Measurements from ENCODE around the gene PLA2G6. TPM values are rescaled to one million over a fixed set of nuclear protein-coding genes. Genes with fewer than 3 reads are reported as not detected.
"Not testable (repeated sequence)": the region's sequence is repeated elsewhere in the genome, so short reads cannot be mapped to it uniquely, and the experiment has no call there.

Gene PLA2G6
- total RNA-seq, 1 donor from 2014 or later = 22.5 TPM

- no peaks in the 10 kb centered on the region for H3K9me3 Mint-ChIP-seq (ENCODE audit: unreplicated experiment)
- peaks cover 10% of the 10 kb centered on the region for H3K27me3 Mint-ChIP-seq (ENCODE audit: unreplicated experiment)
- H3K36me3 Mint-ChIP-seq (ENCODE audit: low read depth, unreplicated experiment) = peaks cover 13% of the 10 kb centered on the region
- no peak overlapping the region for H3K27ac Mint-ChIP-seq (ENCODE audit: unreplicated experiment)
- TF ChIP-seq CTCF (IDR thresholded peaks at IDR 0.05; ENCODE audit: unreplicated experiment) = no peak
- H3K4me1 Mint-ChIP-seq (ENCODE audit: unreplicated experiment) = peaks cover 9% of the 10 kb centered on the region
- DNase-seq (ENCODE audit: low spot score) = no peak
- no peak overlapping the region for H3K4me3 Mint-ChIP-seq (ENCODE audit: unreplicated experiment)
Measured at GRCh38 chr22:38162881-38163843, 18.5 kb downstream of the PLA2G6 start.

- Mint-ChIP-seq H3K27ac (ENCODE audit: unreplicated experiment) (no peak overlapping the region), H3K36me3 (ENCODE audit: low read depth, unreplicated experiment) (no peaks in the 10 kb centered on the region), H3K27me3 (ENCODE audit: unreplicated experiment) (peaks cover 2% of the 10 kb centered on the region), H3K9me3 (ENCODE audit: unreplicated experiment) (no peaks in the 10 kb centered on the region), H3K4me1 (ENCODE audit: unreplicated experiment) (peaks cover 16% of the 10 kb centered on the region), H3K4me3 (ENCODE audit: unreplicated experiment) (no peak overlapping the region)
- no peak for TF ChIP-seq CTCF (IDR thresholded peaks at IDR 0.05; ENCODE audit: unreplicated experiment)
- no peak for DNase-seq (ENCODE audit: low spot score)
Measured at GRCh38 chr22:38155703-38156102, 25.9 kb downstream of the PLA2G6 start.

DNA sequence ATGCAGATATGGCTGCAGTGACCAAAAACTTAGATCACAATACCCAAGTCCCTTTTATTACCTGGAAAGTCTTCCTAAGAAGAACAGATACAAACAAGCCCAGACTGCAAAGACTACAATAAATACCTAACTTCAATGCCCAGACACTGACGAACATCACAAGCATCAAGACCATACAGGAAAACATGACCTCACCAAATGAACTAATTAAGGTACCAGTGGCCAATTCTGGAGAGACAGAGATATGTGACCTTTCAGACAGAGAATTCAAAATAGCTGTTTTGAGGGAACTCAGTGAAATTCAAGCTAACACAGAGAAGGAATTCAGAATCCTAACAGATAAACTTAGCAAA is 27.1 kb downstream of the PLA2G6 start:
- H3K4me1 Mint-ChIP-seq (ENCODE audit: unreplicated experiment) = peaks cover 19% of the 10 kb centered on the region
- H3K4me3 Mint-ChIP-seq (ENCODE audit: unreplicated experiment); H3K27me3 Mint-ChIP-seq (ENCODE audit: unreplicated experiment); DNase-seq (ENCODE audit: low spot score); H3K9me3 Mint-ChIP-seq (ENCODE audit: unreplicated experiment); H3K36me3 Mint-ChIP-seq (ENCODE audit: low read depth, unreplicated experiment); H3K27ac Mint-ChIP-seq (ENCODE audit: unreplicated experiment): not testable (repeated sequence)

GRCh38 chr22:38153821-38154562 is 27.6 kb downstream of the PLA2G6 start:
- Mint-ChIP-seq H3K36me3 (ENCODE audit: low read depth, unreplicated experiment) (no peaks in the 10 kb centered on the region), H3K27me3 (ENCODE audit: unreplicated experiment) (peaks cover 2% of the 10 kb centered on the region), H3K27ac (ENCODE audit: unreplicated experiment) (no peak overlapping the region), H3K4me3 (ENCODE audit: unreplicated experiment) (no peak overlapping the region), H3K9me3 (ENCODE audit: unreplicated experiment) (no peaks in the 10 kb centered on the region), H3K4me1 (ENCODE audit: unreplicated experiment) (peaks cover 18% of the 10 kb centered on the region)
- TF ChIP-seq CTCF (IDR thresholded peaks at IDR 0.05; ENCODE audit: unreplicated experiment) = no peak
- no peak for DNase-seq (ENCODE audit: low spot score)

- Mint-ChIP-seq H3K27ac (ENCODE audit: unreplicated experiment) (no peak overlapping the region), H3K4me1 (ENCODE audit: unreplicated experiment) (peaks cover 18% of the 10 kb centered on the region), H3K27me3 (ENCODE audit: unreplicated experiment) (peaks cover 2% of the 10 kb centered on the region), H3K9me3 (ENCODE audit: unreplicated experiment) (no peaks in the 10 kb centered on the region), H3K4me3 (ENCODE audit: unreplicated experiment) (no peak overlapping the region), H3K36me3 (ENCODE audit: low read depth, unreplicated experiment) (peaks cover 5% of the 10 kb centered on the region)
- no peak for TF ChIP-seq CTCF (IDR thresholded peaks at IDR 0.05; ENCODE audit: unreplicated experiment)
- no peak for DNase-seq (ENCODE audit: low spot score)
Measured at GRCh38 chr22:38151126-38151500, 30.5 kb downstream of the PLA2G6 start.
